HG03045 (cell line): Measurements from ENCODE around the gene GAS7.
"Not testable (repeated sequence)": the region's sequence is repeated elsewhere in the genome, so short reads cannot be mapped to it uniquely, and the experiment has no call there.

ENCODE experiments used
- ATAC-seq: cut with Tn5 transposase; IDR thresholded peaks from one replicate; pipeline ENCODE4 v1.9.1; 2021; ENCODE audit warnings: mild to moderate bottlenecking, moderate library complexity; ENCODE audit not compliant: unreplicated experiment

GAS7 gene

GRCh38 chr17:10031127-10031526, 167.3 kb downstream of the GAS7 start:
- no peak for ATAC-seq

GRCh38 chr17:10029129-10029528, 169.3 kb downstream of the GAS7 start:
- ATAC-seq, result no peak

GRCh38 chr17:10025976-10026901, 172.2 kb downstream of the GAS7 start:
- no peak for ATAC-seq

GRCh38 chr17:10025224-10025623, 173.2 kb downstream of the GAS7 start:
- no peak for ATAC-seq

GRCh38 chr17:10022416-10022815, 176.0 kb downstream of the GAS7 start:
- no peak for ATAC-seq

GRCh38 chr17:10021272-10021984, 177.0 kb downstream of the GAS7 start:
- no peak for ATAC-seq

GRCh38 chr17:10019941-10020451, 178.4 kb downstream of the GAS7 start:
- no peak for ATAC-seq

GRCh38 chr17:10018461-10018891, 179.9 kb downstream of the GAS7 start:
- no peak for ATAC-seq

GRCh38 chr17:10016958-10017570, 181.3 kb downstream of the GAS7 start:
- not testable (repeated sequence) for ATAC-seq

- ATAC-seq, result peak; percentile 74
Measured at GRCh38 chr17:10013365-10014112, 184.9 kb downstream of the GAS7 start.

GRCh38 chr17:10010752-10011151, 187.7 kb downstream of the GAS7 start:
- ATAC-seq, result no peak

GRCh38 chr17:10003705-10004104, 194.7 kb downstream of the GAS7 start:
- ATAC-seq, result no peak

- not testable (repeated sequence) for ATAC-seq
Measured at GRCh38 chr17:10002567-10003360, 195.6 kb downstream of the GAS7 start.

GRCh38 chr17:10001306-10001873, 197.0 kb downstream of the GAS7 start:
- ATAC-seq, result no peak

GRCh38 chr17:9999919-10000695, 198.3 kb downstream of the GAS7 start:
- ATAC-seq, result no peak

- no peak for ATAC-seq
Measured at GRCh38 chr17:9998060-9998459, 200.3 kb downstream of the GAS7 start.

GRCh38 chr17:9994761-9995160, 203.6 kb downstream of the GAS7 start:
- no peak for ATAC-seq

- no peak for ATAC-seq
Measured at GRCh38 chr17:9991796-9992195, 206.6 kb downstream of the GAS7 start.

GRCh38 chr17:9991351-9991750, 207.1 kb downstream of the GAS7 start:
- no peak for ATAC-seq
